B cell (primary cell): ENCODE measurements around the gene SUV39H2. TPM values are rescaled to one million over a fixed set of nuclear protein-coding genes. Genes with fewer than 3 reads are reported as not detected.
A peak's percentile ranks its signal among the peaks of the same experiment; 100 is the strongest.

Experiments used
- ATAC-seq: fragments of 200-7000 bp; cut with Tn5 transposase; one replicate; pipeline ENCODE4 v1.10.0; 2021; ENCODE audit warnings: low read depth, mild to moderate bottlenecking, moderate number of reproducible peaks, moderate library complexity
- CTCF ChIA-PET: fragments of 350-600 bp; sonication (Branson Sonifier 250); formaldehyde crosslinking; loops from one replicate; lab custom pipeline; 2021; ENCODE audit warnings: antibody characterized with exemption, inconsistent platforms; lab: Charles Lee
- POLR2A ChIA-PET: fragments of 350-600 bp; sonication (Branson Sonifier 250); formaldehyde crosslinking; loops from one replicate; lab custom pipeline; 2021; ENCODE audit warnings: antibody characterized with exemption; lab: Charles Lee
- DNase-seq: peaks from one replicate; pipeline ENCODE4 v3.0.0; 2013
- H2AFZ ChIP-seq: 2 replicates; pipeline ENCODE4 v1.6.1; 2012; ENCODE audit warnings: mild to moderate bottlenecking, low read depth, low read length; ENCODE audit not compliant: insufficient read depth, poor library complexity, severe bottlenecking
- H3K27ac ChIP-seq, 2 donors: 1 replicate in 1 of 2; 2 replicates in 1 of 2; pipeline ENCODE4 v1.5.1; 2012 to 2013; ENCODE audit warnings: low read length in 2 of 2, mild to moderate bottlenecking in 2 of 2, moderate library complexity in 1 of 2
- H3K27me3 ChIP-seq, 4 experiments: fragments of 200-600 bp in 1 of 4; sonication (generic) in 1 of 4; replicated peaks in 1 of 4; 1 replicate in 2 of 4; 2 replicates in 2 of 4; pipeline versions ENCODE4 v1.6.1 to v1.7.0; 2013 to 2016; ENCODE audit warnings: low read length in 3 of 4, mild to moderate bottlenecking in 2 of 4, mixed read lengths in 1 of 4, moderate library complexity in 1 of 4; ENCODE audit not compliant: insufficient read depth in 4 of 4, control insufficient read depth in 3 of 4; ENCODE audit errors: control extremely low read depth in 1 of 4
- H3K36me3 ChIP-seq, 2 experiments: replicated peaks in 1 of 2; 1 replicate in 1 of 2; 2 replicates in 1 of 2; pipeline versions ENCODE4 v1.6.1 to v1.7.1; 2013; ENCODE audit warnings: low read length in 1 of 2; ENCODE audit not compliant: insufficient read depth in 2 of 2, control insufficient read depth in 1 of 2; ENCODE audit errors: control extremely low read depth in 1 of 2, extremely low read depth in 1 of 2
- H3K4me1 ChIP-seq, 2 donors: fragments of 200-600 bp in 1 of 2; sonication (generic) in 1 of 2; 1 replicate in 1 of 2; 2 replicates in 1 of 2; pipeline versions ENCODE4 v1.5.1 to v1.6.1; 2013 to 2017; ENCODE audit warnings: low read length in 2 of 2; ENCODE audit not compliant: control insufficient read depth in 2 of 2, insufficient read depth in 2 of 2
- H3K4me2 ChIP-seq: replicated peaks from 2 replicates; pipeline ENCODE3; 2012; ENCODE audit warnings: mild to moderate bottlenecking, low read depth, low read length; ENCODE audit not compliant: poor library complexity, severe bottlenecking
- H3K4me3 ChIP-seq, 5 experiments: fragments of 200-600 bp in 1 of 5; sonication (generic) in 1 of 5; 1 replicate in 3 of 5; 2 replicates in 2 of 5; pipeline versions ENCODE4 v1.5.1 to v1.7.0; 2011 to 2016; ENCODE audit warnings: low read length in 4 of 5, mild to moderate bottlenecking in 4 of 5, low read depth in 2 of 5, control low read depth in 1 of 5, moderate library complexity in 1 of 5; ENCODE audit not compliant: insufficient read depth in 1 of 5; ENCODE audit errors: control extremely low read depth in 1 of 5, extremely low read depth in 1 of 5
- H3K79me2 ChIP-seq: fragments of 200-600 bp; sonication (generic); one replicate; pipeline ENCODE4 v1.6.0; 2016; ENCODE audit warnings: low read length; ENCODE audit not compliant: control insufficient read depth, insufficient read depth
- H3K9ac ChIP-seq: fragments of 200-600 bp; sonication (generic); 2 replicates; pipeline ENCODE4 v1.6.1; 2017; ENCODE audit warnings: mild to moderate bottlenecking, low read length, moderate library complexity
- H3K9me3 ChIP-seq, 3 donors: one replicate each; pipeline versions ENCODE4 v1.6.1 to v1.7.1; 2013; ENCODE audit warnings: low read length in 2 of 3; ENCODE audit not compliant: control insufficient read depth in 2 of 3, insufficient read depth in 1 of 3; ENCODE audit errors: control extremely low read depth in 1 of 3
- H4K20me1 ChIP-seq: 2 replicates; pipeline ENCODE4 v1.6.0; 2012; ENCODE audit warnings: mild to moderate bottlenecking, low read length; ENCODE audit not compliant: insufficient read depth, control insufficient read depth, poor library complexity, severe bottlenecking
- H3K27ac Mint-ChIP-seq: one replicate; pipeline ENCODE4 v1.8.0; 2021; ENCODE audit warnings: mixed read lengths
- H3K27me3 Mint-ChIP-seq: one replicate; pipeline ENCODE4 v1.8.0; 2021; ENCODE audit warnings: mixed read lengths
- H3K4me1 Mint-ChIP-seq: one replicate; pipeline ENCODE4 v1.8.0; 2021; ENCODE audit warnings: mixed read lengths
- H3K4me3 Mint-ChIP-seq: one replicate; pipeline ENCODE4 v1.8.0; 2021; ENCODE audit warnings: mixed read lengths
- H3K9me3 Mint-ChIP-seq: one replicate; pipeline ENCODE4 v1.8.0; 2022; ENCODE audit warnings: mixed read lengths; ENCODE audit not compliant: insufficient read depth
- EZH2 ChIP-seq: IDR thresholded peaks from 2 replicates; pipeline ENCODE4 v1.6.1; 2012; ENCODE audit warnings: borderline replicate concordance, low read depth, mild to moderate bottlenecking, moderate library complexity, low read length; ENCODE audit not compliant: insufficient read depth, poor library complexity, severe bottlenecking
- WGBS: methylation state at CpG from one replicate; pipeline ENCODE4 v1.1.5; 2013; ENCODE audit warnings: missing lambda C conversion rate; ENCODE audit not compliant: insufficient coverage; 5-methylcytosine and 5-hydroxymethylcytosine counted together
- intact Hi-C: fragments of 100-400 bp; cut with micrococcal nuclease; formaldehyde crosslinking; loops from one replicate; pipeline ENCODE4 v1.10.0; 2022
- polyA plus RNA-seq: library from polyadenylated mRNA; depleted of rRNA; stranded (reverse); fragments of >200 nt; gene quantifications from 2 replicates; pipeline ENCODE4 v1.2.3, GENCODE V29; 2012
- total RNA-seq, 2 donors: library from RNA; stranded (reverse); fragments of 120-200 nt in 1 of 2; gene quantifications; 1 replicate in 1 of 2; 2 replicates in 1 of 2; pipeline versions ENCODE4 v1.2.3 to v1.2.4, GENCODE V29; 2013 to 2022
- TF ChIP-seq, protein P1 (sequence below): fragments of 200-600 bp; IDR thresholded peaks from one replicate; pipeline ENCODE4 v1.8.0; 2022; ENCODE audit warnings: antibody characterized with exemption, mild to moderate bottlenecking

Gene SUV39H2
- total and polyA plus RNA-seq, 2 donors (not counting 1 experiment from before 2014, with no cell fraction given): 0.73 to 3.2 TPM

DNA sequence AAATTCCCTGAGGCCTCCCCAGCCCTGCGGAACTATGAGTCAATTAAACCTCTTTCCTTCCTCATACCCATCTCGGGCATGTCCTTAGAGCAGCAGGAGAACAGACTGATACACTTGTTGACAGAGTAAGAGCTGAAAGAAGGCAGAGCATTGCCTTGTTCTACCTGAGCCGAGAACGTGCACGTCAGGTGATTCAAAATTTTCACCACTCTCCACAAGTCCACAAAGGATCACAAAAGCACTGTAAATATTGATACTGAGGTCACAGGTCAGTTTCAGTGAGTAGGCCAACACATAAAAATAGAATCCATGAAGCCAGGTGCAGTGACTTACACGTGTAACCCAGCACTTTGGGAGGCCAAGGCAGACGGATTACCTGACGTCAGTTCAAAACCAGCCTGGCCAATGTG lies 47.4 kb downstream of the SUV39H2 start:
- no peak overlapping the region for H3K4me2 ChIP-seq
- TF ChIP-seq, protein P1, sequence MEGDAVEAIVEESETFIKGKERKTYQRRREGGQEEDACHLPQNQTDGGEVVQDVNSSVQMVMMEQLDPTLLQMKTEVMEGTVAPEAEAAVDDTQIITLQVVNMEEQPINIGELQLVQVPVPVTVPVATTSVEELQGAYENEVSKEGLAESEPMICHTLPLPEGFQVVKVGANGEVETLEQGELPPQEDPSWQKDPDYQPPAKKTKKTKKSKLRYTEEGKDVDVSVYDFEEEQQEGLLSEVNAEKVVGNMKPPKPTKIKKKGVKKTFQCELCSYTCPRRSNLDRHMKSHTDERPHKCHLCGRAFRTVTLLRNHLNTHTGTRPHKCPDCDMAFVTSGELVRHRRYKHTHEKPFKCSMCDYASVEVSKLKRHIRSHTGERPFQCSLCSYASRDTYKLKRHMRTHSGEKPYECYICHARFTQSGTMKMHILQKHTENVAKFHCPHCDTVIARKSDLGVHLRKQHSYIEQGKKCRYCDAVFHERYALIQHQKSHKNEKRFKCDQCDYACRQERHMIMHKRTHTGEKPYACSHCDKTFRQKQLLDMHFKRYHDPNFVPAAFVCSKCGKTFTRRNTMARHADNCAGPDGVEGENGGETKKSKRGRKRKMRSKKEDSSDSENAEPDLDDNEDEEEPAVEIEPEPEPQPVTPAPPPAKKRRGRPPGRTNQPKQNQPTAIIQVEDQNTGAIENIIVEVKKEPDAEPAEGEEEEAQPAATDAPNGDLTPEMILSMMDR: no peak
- no peak for TF ChIP-seq EZH2
- WGBS: 100% methylated on average over 4 of the region's 8 CpGs
- H3K79me2 ChIP-seq: peaks cover 46% of the 10 kb centered on the region
- peaks cover 26% of the 10 kb centered on the region for H3K4me1 Mint-ChIP-seq
- H3K4me3 ChIP-seq: no peak overlapping the region
- no peaks in the 10 kb centered on the region for H3K27me3 ChIP-seq
- no peaks in the 10 kb centered on the region for H3K9me3 ChIP-seq
- no peak overlapping the region for H3K9ac ChIP-seq
- intact Hi-C loops: loop anchor here (2.0 kb wide), 1 partner anchor 27 kb away; no protein-coding TSS in a partner anchor
- H3K36me3 ChIP-seq: peaks cover 19 to 79% of the 10 kb centered on the region in 2 experiments
- ChIA-PET POLR2A (interaction anchor here (0.8 to 1.5 kb wide), 3 partner anchors 8 to 48 kb away, joined by 3 to 5 read pairs (median 3); no protein-coding TSS in a partner anchor), CTCF (interaction anchor here (0.8 to 1.6 kb wide), 6 partner anchors 23 to 180 kb away, joined by 3 to 8 read pairs (median 4); partner anchors contain the start of genes CDNF, HSPA14, MEIG1 and MSANTD7)
- H4K20me1 ChIP-seq: peaks cover 20% of the 10 kb centered on the region
- DNase-seq (peak; percentile 12), ATAC-seq (peak; percentile 6)
- H3K27me3 Mint-ChIP-seq: no peaks in the 10 kb centered on the region
- peak overlapping the region; percentile 48 for H3K4me3 Mint-ChIP-seq
- peaks cover 12 to 20% of the 10 kb centered on the region in 2 donors for H3K4me1 ChIP-seq
- H3K9me3 Mint-ChIP-seq: no peaks in the 10 kb centered on the region
- peak overlapping the region; percentile 51 to 69 for H3K27ac ChIP-seq
- H3K27ac Mint-ChIP-seq: peak overlapping the region; percentile 80
- H2AFZ ChIP-seq: no peak overlapping the region
